ENCODE results near the gene PAPLN.

The PAPLN gene

GRCh38 chr14:73261520-73262426 lies 24.5 kb downstream of the PAPLN start:
- DNase-seq (ENCODE audit: low read depth) = no peak
- no peak overlapping the region for H3K4me3 ChIP-seq (ENCODE audit: low read depth, low read length)
- no peak for TF ChIP-seq CTCF (conservative IDR thresholded peaks at IDR 0.05; ENCODE audit: low read depth, low read length)

- DNase-seq (ENCODE audit: low read depth) = no peak
- H3K4me3 ChIP-seq (ENCODE audit: low read depth, low read length) = no peak overlapping the region
- no peak for TF ChIP-seq CTCF (conservative IDR thresholded peaks at IDR 0.05; ENCODE audit: low read depth, low read length)
These were observed 25.3 kb downstream of the PAPLN start for GRCh38 chr14:73262427-73263183.

DNA sequence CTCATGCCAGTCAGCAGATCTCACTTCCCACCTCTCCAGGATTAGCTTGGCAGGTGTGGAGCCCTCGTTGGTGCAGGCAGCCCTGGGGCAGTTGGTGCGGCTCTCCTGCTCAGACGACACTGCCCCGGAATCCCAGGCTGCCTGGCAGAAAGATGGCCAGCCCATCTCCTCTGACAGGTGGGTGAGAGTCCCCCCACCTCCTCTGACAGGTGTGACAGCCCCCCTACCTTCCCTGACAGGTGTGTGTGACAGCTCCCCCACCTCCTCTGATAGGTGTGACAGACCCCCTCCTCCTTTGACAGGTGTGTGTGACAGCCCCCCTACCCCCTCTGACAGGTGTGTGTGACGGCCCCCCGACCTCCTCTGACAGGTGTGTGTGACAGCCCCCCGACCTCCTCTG lies 26.3 kb downstream of the PAPLN start:
- no peak for TF ChIP-seq CTCF (conservative IDR thresholded peaks at IDR 0.05; ENCODE audit: low read depth, low read length)
- H3K4me3 ChIP-seq (ENCODE audit: low read depth, low read length) = no peak overlapping the region
- DNase-seq (ENCODE audit: low read depth) = no peak

- no peak for TF ChIP-seq CTCF (conservative IDR thresholded peaks at IDR 0.05; ENCODE audit: low read depth, low read length)
- no peak for DNase-seq (ENCODE audit: low read depth)
- no peak overlapping the region for H3K4me3 ChIP-seq (ENCODE audit: low read depth, low read length)
These were observed 27.0 kb downstream of the PAPLN start for GRCh38 chr14:73264080-73264884.

- no peak overlapping the region for H3K4me3 ChIP-seq (ENCODE audit: low read depth, low read length)
- no peak for DNase-seq (ENCODE audit: low read depth)
- TF ChIP-seq CTCF (conservative IDR thresholded peaks at IDR 0.05; ENCODE audit: low read depth, low read length) = no peak
These were observed 27.8 kb downstream of the PAPLN start for GRCh38 chr14:73264885-73265720.

DNA sequence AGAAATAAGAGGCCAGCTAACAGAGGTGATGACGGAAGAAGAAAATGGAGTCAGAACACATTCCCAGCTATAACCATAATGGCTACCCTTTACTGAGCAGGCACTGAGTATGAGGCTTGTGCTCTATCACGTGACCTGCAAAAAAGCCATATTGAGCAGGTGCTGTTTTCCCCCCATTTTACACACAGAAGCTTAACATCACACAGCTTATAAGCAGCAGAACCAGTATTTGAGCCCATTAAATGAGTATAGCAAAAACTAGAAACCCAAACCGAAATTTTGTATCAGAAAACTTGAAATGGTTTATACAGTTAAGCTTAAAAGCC lies 28.4 kb downstream of the PAPLN start:
- no peak overlapping the region for H3K4me3 ChIP-seq (ENCODE audit: low read depth, low read length)
- TF ChIP-seq CTCF (conservative IDR thresholded peaks at IDR 0.05; ENCODE audit: low read depth, low read length) = no peak
- no peak for DNase-seq (ENCODE audit: low read depth)
